Spleen (tissue), 7 donors: Measurements from ENCODE around the gene NKX2-4.

ENCODE experiments used
- POLR2A ChIP-seq, 3 donors: fragments of 450-650 bp; IDR thresholded peaks; one replicate each; pipeline ENCODE4 v1.5.1; 2017; ENCODE audit warnings: antibody characterized with exemption in 3 of 3, mild to moderate bottlenecking in 1 of 3
- POLR2AphosphoS5 ChIP-seq, 3 donors: sonication (generic); formaldehyde crosslinking; IDR thresholded peaks; one replicate each; pipeline ENCODE4 v1.5.1; 2017; ENCODE audit warnings: antibody characterized with exemption in 3 of 3
- TF ChIP-seq, protein P1 (sequence below), 11 experiments: fragments of 200-600 bp in 7 of 11; fragments of 450-650 bp in 4 of 11; sonication (generic) in 4 of 11; IDR thresholded peaks in 8 of 11; conservative IDR thresholded peaks in 3 of 11; 1 replicate in 7 of 11; 2 replicates in 4 of 11; pipeline versions ENCODE4 v1.4.0 to v1.8.0; 2016 to 2021; ENCODE audit warnings: antibody characterized with exemption in 11 of 11, inconsistent platforms in 4 of 11, mild to moderate bottlenecking in 1 of 11
- donor health status: DM: no; HTN: no; CAD: no; lungs with moderate emphysema.
- donor health status: DM: no; HTN: no; CAD: no.
- donor health status: DM: no; HTN: no; CAD: no.

DNA sequence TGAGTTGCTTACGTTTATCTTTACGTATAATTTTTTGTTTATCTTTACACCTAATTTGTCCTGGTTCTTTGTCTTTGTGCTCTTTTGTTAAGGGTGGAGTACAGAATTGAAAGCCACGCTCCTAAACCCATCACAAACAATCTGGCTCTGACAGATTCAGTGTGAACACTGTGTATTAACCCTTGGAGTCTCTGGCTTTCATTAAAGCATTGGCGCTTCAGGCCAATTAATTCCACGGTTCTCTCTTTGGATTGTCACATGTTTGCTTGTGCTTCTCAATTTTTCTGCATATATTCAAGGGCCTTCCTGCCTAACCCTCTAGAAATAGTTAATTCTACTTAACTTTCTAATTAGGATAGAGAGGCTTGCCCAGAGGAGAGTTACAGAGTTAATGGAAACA lies 38.6 kb downstream of the NKX2-4 start:
- TF ChIP-seq, protein P1, sequence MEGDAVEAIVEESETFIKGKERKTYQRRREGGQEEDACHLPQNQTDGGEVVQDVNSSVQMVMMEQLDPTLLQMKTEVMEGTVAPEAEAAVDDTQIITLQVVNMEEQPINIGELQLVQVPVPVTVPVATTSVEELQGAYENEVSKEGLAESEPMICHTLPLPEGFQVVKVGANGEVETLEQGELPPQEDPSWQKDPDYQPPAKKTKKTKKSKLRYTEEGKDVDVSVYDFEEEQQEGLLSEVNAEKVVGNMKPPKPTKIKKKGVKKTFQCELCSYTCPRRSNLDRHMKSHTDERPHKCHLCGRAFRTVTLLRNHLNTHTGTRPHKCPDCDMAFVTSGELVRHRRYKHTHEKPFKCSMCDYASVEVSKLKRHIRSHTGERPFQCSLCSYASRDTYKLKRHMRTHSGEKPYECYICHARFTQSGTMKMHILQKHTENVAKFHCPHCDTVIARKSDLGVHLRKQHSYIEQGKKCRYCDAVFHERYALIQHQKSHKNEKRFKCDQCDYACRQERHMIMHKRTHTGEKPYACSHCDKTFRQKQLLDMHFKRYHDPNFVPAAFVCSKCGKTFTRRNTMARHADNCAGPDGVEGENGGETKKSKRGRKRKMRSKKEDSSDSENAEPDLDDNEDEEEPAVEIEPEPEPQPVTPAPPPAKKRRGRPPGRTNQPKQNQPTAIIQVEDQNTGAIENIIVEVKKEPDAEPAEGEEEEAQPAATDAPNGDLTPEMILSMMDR (IDR thresholded peaks at IDR 0.05 in 8 of 11, conservative IDR thresholded peaks at IDR 0.05 in 3 of 11), result no peak
- TF ChIP-seq POLR2AphosphoS5 (IDR thresholded peaks at IDR 0.05) (no peak), POLR2A (IDR thresholded peaks at IDR 0.05) (no peak)
